ENCODE results near the gene TLR7. TPM values are rescaled to one million over a fixed set of nuclear protein-coding genes. Genes with fewer than 3 reads are reported as not detected.

Gene TLR7
- polyA plus RNA-seq, 2 of the 4 experiments (the other 2 are of a cell fraction) = not detected

DNA sequence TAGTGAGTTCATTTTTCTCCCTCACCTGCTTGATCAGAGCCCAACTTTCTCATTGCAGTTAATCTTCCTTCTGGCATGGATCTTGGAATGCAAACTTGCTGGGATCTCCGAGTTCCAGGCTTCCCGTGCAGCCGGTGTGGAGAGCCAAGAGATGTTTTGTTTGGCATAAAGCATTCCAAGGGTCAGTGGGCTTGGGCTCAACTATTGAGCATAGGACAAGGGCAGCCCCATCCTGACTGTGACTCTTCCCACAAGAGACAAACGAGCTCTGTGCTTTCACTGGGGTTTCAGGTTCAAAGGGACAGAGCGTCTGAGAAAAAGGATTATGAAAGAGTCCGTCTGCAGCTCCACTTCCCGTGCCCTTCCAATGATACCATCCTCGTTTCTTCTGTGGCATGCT, 10.5 kb downstream of the TLR7 start:
- CTCF ChIA-PET = interaction anchor here (0.6 kb wide), 1 partner anchor 640 kb away, joined by 3 read pairs; no protein-coding TSS in a partner anchor
- POLR2A ChIA-PET = no interaction called here
- FAIRE-seq (peak; percentile 39), DNase-seq (ENCODE audit: low read depth in 1 of 2, low spot score in 1 of 2) (no peak), ATAC-seq (no peak)
- TF ChIP-seq ZSCAN20 (CRISPR knock-in tag; IDR thresholded peaks at IDR 0.05) (no peak), KDM1A (IDR thresholded peaks at IDR 0.05; ENCODE audit: low read depth) (no peak), MAX (IDR thresholded peaks at IDR 0.05) (no peak), KDM5A (IDR thresholded peaks at IDR 0.05) (no peak), HDAC2 (IDR thresholded peaks at IDR 0.05) (no peak), POLR2AphosphoS2 (conservative IDR thresholded peaks at IDR 0.05; ENCODE audit: low read length) (no peak)
- H3K4me2 ChIP-seq = no peak overlapping the region
- no peaks in the 10 kb centered on the region for H3K4me1 ChIP-seq
- H3K4me3 ChIP-seq = no peak overlapping the region
- no peaks in the 10 kb centered on the region for H3K9me3 ChIP-seq
- H3K27ac ChIP-seq = no peak overlapping the region
- 41% methylated on average over 8 of the region's 8 CpGs for WGBS (ENCODE audit: missing lambda C conversion rate)

GRCh38 chrX:12878536-12878935, 11.7 kb downstream of the TLR7 start:
- Histone ChIP-seq H3K4me2 (no peak overlapping the region), H3K27ac (no peak overlapping the region), H3K9me3 (no peaks in the 10 kb centered on the region), H3K4me3 (no peak overlapping the region), H3K4me1 (no peaks in the 10 kb centered on the region)
- FAIRE-seq (no peak), ATAC-seq (no peak), DNase-seq (ENCODE audit: low read depth in 1 of 2, low spot score in 1 of 2) (no peak)
- TF ChIP-seq NR3C1 (IDR thresholded peaks at IDR 0.05) = no peak
- TF ChIP-seq FOXS1 (CRISPR knock-in tag; IDR thresholded peaks at IDR 0.05) = no peak
- TF ChIP-seq KDM1A (IDR thresholded peaks at IDR 0.05; ENCODE audit: low read depth) = no peak
- TF ChIP-seq HEYL (CRISPR knock-in tag; IDR thresholded peaks at IDR 0.05) = no peak
- no peak for TF ChIP-seq CBX2 (IDR thresholded peaks at IDR 0.05; ENCODE audit: borderline replicate concordance, low read depth)
- TF ChIP-seq BHLHE40 (IDR thresholded peaks at IDR 0.05; ENCODE audit: low read depth, low read length) = no peak
- TF ChIP-seq ZNF302 (CRISPR knock-in tag; IDR thresholded peaks at IDR 0.05) = no peak
- no peak for TF ChIP-seq EHMT2 (IDR thresholded peaks at IDR 0.05; ENCODE audit: low read depth)
- TF ChIP-seq, protein P1, sequence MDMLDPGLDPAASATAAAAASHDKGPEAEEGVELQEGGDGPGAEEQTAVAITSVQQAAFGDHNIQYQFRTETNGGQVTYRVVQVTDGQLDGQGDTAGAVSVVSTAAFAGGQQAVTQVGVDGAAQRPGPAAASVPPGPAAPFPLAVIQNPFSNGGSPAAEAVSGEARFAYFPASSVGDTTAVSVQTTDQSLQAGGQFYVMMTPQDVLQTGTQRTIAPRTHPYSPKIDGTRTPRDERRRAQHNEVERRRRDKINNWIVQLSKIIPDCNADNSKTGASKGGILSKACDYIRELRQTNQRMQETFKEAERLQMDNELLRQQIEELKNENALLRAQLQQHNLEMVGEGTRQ (IDR thresholded peaks at IDR 0.05) = no peak
- WGBS (ENCODE audit: missing lambda C conversion rate) = 29% methylated on average over 1 of the region's 1 CpG
- POLR2A ChIA-PET = no interaction called here
- CTCF ChIA-PET = no interaction called here

GRCh38 chrX:12881914-12882313, 15.0 kb downstream of the TLR7 start:
- no peak overlapping the region for H3K4me2 ChIP-seq
- 68% methylated on average over 2 of the region's 2 CpGs for WGBS (ENCODE audit: missing lambda C conversion rate)
- FAIRE-seq = peak; percentile 18
- H3K9me3 ChIP-seq = no peaks in the 10 kb centered on the region
- no peak for DNase-seq (ENCODE audit: low read depth in 1 of 2, low spot score in 1 of 2)
- H3K27ac ChIP-seq = no peak overlapping the region
- TF ChIP-seq EHMT2 (IDR thresholded peaks at IDR 0.05; ENCODE audit: low read depth) (no peak), ZNF302 (CRISPR knock-in tag; IDR thresholded peaks at IDR 0.05) (no peak), MAFK (IDR thresholded peaks at IDR 0.05; ENCODE audit: partially characterized antibody) (no peak), RARB (CRISPR knock-in tag; IDR thresholded peaks at IDR 0.05) (no peak), KDM1A (IDR thresholded peaks at IDR 0.05; ENCODE audit: low read depth) (no peak)
- ChIA-PET CTCF (no interaction called here), POLR2A (no interaction called here)
- H3K4me3 ChIP-seq = no peak overlapping the region
- no peak for ATAC-seq
- no peaks in the 10 kb centered on the region for H3K4me1 ChIP-seq

GRCh38 chrX:12885508-12885907, 18.6 kb downstream of the TLR7 start:
- TF ChIP-seq CHD4 (IDR thresholded peaks at IDR 0.05; ENCODE audit: borderline replicate concordance) (no peak), SREBF2 (IDR thresholded peaks at IDR 0.05) (no peak), HOXA7 (CRISPR knock-in tag; IDR thresholded peaks at IDR 0.05) (no peak), POLR2A (IDR thresholded peaks at IDR 0.05; ENCODE audit: low read length) (no peak), HOXB13 (CRISPR knock-in tag; IDR thresholded peaks at IDR 0.05; ENCODE audit: low read depth) (no peak)
- TF ChIP-seq, protein P1 (IDR thresholded peaks at IDR 0.05) = no peak
- 11% methylated on average over 4 of the region's 5 CpGs for WGBS (ENCODE audit: missing lambda C conversion rate)
- no peak overlapping the region for H3K4me3 ChIP-seq
- no peak overlapping the region for H3K4me2 ChIP-seq
- CTCF ChIA-PET = interaction anchor here (1.5 kb wide), 1 partner anchor 71 kb away, joined by 5 read pairs; no protein-coding TSS in a partner anchor
- H3K4me1 ChIP-seq = no peaks in the 10 kb centered on the region
- DNase-seq (ENCODE audit: low read depth in 1 of 2, low spot score in 1 of 2) = no peak
- POLR2A ChIA-PET = no interaction called here
- FAIRE-seq = no peak
- H3K9me3 ChIP-seq = no peaks in the 10 kb centered on the region
- ATAC-seq = no peak
- H3K27ac ChIP-seq = no peak overlapping the region

All from A549 (cell line).